ENCODE measurements around the gene TTBK2.
A peak's percentile ranks its signal among the peaks of the same experiment; 100 is the strongest.

The TTBK2 gene

DNA sequence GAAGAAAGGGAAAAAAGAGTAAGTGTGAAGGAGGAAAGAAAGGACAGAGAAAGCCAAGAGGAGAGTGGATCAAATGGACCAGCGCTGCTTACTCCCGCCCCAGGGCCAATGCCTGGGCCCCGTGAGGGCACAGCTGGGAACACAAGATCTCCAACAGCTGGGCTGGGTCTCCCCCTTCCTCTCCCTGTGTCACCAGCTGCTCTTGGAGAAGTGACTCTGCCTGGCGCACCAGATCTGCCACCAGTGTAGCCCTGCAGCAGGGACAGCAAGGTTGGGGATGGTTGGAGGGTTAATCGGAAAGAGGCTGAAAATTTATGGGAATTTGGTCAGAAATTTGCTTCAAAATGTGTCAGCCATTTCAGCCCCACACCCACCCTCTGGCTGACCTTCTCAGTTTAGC lies 192.0 kb downstream of the TTBK2 start:
- DNase-seq (ENCODE audit: low read depth in 3 of 3): no peak

DNA sequence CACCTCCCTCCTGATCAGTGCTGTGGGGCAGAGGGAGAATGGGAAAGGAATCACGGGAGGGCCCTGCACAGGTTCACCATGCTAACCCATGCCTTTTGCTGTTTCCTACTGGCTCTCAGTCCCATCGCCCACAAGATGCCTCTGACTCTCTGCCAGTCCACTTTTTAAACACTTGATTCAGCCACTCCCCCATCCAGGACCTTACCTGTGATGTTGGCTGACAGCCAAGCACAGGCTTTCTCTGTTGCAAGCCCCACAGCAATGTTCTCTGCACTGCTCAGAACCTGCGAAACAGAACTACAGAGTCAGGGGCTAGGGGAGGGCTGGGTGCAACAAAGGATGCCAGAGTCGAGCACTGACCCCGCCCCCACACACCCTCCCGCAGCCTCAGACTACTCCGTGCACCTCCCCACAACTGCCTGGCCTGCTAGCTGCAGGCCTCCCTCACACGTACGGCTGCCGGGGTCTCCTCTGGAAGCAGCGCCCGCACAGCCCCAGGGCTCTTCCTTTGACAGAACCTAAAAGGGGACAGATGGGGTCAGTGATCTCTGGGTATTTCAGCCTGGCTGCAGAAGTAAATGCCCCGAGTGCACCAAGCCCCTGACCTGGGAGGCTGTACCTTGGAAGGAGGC lies 192.7 kb downstream of the TTBK2 start:
- no peak for DNase-seq (ENCODE audit: low read depth in 3 of 3)

DNA sequence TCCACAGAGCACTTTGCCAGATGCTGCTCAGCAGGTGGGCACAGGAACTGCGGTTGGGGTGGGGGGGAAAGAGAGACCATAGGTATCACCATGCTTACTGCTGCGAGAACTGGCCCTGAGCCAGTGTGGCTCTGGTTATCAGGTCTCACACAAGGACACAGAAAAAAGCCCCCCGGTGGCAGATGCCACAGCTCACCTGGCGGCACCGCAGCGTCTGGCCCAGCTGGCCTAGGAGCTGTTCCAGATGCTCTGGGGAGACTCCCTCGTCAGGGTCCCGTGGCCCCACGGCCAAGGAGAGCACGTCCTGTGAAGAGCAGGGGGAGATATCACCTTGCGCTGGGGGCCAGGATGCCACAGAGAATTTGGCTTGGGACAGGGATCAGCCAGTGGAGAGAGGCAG lies 194.5 kb downstream of the TTBK2 start:
- DNase-seq (ENCODE audit: low read depth in 3 of 3): no peak

DNA sequence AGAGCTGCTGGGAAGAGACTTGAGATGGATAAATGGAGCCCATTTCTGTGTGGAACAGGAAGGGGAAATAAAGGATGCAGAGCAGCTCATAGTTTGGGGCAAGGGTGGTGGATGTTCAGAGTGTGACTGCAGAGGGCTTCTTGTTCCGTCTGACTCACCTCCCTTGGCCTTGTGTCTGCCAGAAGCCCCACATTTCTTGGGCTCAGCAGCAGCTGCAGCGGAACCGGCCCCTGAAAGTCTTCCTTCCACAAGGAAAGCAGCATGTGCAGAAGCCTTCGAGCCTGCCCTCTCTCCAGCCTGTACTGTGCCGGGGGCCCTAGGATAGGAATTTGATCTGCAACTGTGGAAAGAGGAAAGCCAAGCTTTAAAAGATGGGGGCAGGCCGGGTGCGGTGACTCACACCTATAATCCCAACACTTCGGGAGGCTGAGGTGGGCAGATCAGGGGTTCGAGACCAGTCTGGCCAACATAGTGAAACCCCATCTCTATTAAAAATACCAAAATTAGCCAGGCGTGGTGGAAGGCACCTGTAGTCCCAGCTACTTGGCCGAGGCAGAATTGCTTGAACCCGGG lies 195.2 kb downstream of the TTBK2 start:
- no peak for DNase-seq (ENCODE audit: low read depth in 3 of 3)

DNA sequence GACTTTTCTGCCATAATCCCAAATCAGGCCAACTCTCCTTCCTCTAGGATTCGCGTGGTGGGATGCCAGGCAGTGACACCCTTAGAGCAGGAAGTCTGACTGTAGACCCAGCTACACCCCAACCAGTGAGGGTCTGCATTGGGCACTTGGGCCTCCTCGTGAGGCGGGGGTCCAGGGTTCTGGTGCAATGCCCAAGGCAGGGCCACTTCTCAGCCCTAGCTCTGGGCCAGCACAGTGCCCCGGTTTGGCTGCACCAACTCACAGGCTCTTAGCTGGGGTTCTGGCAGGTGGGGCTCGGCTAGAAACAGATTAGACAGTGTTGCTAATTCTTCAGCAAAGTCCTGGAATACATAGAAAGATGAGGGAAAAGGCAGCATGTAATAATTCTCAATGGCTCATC lies 196.3 kb downstream of the TTBK2 start:
- no peak for DNase-seq (ENCODE audit: low read depth in 3 of 3)

DNA sequence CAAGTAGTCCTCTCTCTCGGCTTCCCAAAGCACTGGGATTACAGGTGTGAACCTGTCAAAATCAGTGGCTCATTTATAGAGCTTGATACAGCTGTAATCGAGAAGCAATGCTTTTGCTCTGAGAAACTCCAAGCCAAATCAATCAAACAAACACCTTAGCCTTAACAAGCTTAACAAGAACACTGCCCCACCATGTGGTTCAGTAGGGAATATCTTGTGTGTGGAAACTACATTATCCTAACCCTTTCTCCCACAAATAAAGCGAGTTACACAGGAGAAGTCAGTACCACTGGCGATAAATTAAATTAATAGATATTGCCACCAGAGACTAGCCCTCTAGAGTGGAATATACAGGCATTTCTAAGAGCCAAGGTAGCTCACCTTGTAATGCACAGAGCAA lies 197.5 kb downstream of the TTBK2 start:
- DNase-seq (ENCODE audit: low read depth in 3 of 3): no peak

DNA sequence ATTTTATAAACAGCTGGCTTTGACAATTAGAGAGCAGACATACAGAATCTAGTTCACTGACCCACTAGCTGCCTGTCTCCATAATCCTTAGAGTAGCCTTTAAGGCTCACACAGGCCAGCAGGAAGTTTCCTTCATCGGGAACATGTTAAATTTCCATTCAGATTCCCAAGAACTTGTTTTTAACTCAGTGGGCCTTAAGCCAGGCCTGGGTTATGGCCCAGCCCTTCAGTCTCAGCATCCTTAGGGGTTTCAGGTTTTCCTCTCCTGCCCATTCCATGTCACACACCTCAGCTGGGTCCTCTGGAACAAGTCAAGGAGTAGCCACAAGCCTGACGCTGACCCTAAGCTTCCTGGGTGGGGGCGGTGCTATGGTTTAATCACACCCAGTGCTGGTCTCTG lies 198.7 kb downstream of the TTBK2 start:
- no peak for DNase-seq (ENCODE audit: low read depth in 3 of 3)

DNA sequence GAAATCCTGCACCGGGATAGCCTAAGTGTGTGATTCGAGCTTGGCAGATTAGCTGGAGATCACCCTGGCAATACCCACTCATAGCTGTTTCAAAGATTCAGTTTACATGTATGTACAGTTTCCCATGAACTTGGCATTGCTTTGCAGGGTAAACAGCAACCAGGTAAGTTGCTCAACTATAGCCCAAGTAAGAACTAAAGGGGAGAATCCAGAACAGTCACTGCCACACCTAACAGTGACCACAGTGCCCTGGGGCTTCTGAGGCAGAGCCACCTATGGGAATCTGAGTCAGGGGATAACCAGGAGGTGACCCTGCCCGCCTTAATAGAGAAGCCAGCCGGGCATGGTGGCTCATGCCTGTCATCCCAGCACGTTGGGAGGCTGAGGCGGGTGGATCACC lies 199.6 kb downstream of the TTBK2 start:
- DNase-seq (ENCODE audit: low read depth in 3 of 3): no peak

DNA sequence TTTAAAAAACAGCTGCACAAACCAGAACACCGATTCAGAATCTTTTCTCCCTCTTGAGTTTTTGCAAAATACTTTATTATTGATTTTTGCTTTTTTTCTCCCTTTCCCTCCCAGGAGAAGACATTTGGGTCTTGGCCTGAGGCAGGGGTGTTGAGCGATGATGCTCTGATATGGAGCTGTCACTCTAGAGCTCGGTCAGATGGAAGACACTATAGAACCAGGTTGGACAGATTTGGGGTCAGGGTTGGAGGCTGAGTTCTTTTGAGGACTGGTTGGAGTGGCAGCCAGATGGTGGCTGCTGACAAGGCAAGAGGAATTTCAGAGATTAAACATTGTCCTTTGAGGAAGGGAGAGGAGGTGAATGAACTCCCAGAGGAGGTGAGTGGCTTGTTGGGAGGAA lies 200.5 kb downstream of the TTBK2 start:
- DNase-seq (ENCODE audit: low read depth in 3 of 3): no peak

DNA sequence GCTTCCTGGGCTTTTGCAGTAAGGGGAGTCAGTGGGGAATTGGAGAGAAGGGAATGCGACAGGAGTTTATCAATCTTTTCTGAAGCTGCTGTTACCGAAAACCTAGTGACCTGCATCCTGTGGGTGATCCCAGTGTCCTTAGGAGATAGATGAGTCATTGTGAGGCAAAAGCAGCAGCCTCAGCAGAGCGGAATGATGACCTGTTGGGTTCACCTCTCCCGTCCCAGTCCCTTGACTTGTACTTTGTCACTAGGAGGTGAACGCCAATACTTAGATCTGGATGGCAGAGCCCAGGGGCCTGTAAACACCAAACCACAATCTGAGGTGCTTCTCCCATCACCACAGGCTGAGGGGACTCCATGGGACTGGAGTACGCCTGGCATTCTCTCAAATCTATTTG lies 201.5 kb downstream of the TTBK2 start:
- DNase-seq (ENCODE audit: low read depth in 3 of 3): no peak

DNA sequence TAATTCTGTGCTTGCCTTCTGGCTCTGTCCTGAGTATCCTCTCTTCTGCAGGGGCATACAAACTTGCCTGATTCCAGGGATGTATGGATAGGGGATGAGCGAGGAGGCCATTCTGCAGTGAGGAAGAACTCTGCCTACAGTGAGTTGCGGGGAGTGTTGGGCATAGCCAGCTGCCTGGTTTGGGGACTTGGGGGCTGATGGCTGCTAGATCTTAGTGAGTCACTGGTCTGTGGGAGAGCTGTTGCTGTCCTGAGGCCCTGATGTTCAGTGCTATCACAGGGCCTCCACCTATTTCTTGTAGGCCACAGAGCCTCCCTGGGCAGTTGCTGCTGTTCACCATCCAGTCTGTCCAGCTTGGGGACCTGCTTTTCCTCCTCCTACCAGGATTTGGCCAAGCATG lies 204.0 kb downstream of the TTBK2 start:
- DNase-seq (ENCODE audit: low read depth in 3 of 3): no peak

DNA sequence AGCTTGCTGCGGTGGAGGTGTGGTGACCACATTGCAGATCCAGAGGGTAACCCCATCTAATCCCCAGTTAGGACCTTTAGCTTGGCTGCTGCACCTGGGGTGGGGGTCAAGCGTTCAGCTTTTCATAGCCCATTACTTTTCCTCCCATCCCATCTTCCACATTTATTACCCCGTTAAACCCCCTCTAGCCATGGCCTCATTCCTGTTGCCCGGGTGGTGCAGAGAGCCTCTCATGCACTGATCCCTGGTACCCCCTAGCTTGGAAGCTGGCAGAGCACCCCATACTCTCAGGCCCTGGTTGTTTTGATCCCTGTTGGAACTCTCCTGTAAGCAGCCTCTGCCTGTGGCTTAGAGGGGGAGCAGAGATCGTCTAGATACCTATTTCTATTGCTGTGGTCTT lies 204.5 kb downstream of the TTBK2 start:
- no peak for DNase-seq (ENCODE audit: low read depth in 3 of 3)

DNA sequence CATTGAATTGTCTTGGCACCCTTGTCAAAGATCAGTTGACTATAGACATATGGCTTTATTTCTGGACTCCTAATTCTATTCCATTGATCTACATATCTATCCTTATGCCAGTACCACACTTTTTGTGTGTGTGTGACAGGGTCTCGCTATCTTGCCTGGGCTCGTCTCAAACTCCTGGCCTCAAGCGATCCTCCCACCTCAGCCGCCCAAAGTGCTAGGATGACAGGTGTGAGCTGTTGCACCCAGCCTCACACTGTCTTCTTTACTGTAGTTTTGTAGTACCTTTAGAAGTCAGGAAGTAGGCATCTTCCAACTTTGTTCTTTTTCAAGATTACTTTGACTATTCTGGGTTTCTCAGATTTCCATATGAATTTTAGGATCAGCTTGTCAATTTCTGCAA lies 208.0 kb downstream of the TTBK2 start:
- DNase-seq (ENCODE audit: low read depth in 3 of 3): no peak

DNA sequence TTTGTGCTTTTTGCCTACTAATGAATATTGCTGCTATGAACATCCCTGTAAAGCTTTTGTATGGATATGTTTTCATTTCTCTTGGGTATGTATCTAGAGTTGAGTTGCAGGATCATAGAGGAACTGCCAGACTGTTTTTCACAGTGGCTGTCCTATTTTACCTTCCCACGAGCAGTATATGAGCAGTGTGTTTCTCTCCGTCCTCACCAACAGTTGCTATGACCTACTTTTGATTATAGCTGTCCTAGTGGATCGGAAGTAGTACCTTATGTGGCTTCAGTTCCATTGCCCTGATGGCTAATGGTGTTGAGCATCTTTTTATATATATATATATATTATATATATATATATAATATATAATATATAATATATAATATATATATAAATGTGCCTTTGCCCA lies 208.8 kb downstream of the TTBK2 start:
- DNase-seq (ENCODE audit: low read depth in 3 of 3): no peak

DNA sequence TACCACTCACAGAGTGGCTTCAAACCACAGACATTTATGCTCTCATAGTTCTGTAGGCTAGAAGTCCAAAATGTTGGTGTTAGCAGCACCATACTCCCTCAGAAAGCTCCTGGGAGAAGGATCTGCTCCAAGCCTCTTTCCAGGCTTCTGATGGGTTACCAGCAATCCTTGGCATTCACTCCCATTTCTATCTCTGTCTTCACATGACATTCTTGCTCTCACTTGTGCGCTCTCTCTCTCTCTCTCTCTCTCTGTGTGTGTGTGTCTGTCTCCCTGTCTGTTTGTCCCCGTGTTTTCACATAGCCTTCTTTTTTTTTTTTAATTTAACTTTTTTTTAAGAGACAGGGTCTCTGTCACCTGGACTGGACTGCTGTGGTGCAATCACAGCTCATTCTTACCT lies 209.9 kb downstream of the TTBK2 start:
- no peak for DNase-seq (ENCODE audit: low read depth in 3 of 3)

DNA sequence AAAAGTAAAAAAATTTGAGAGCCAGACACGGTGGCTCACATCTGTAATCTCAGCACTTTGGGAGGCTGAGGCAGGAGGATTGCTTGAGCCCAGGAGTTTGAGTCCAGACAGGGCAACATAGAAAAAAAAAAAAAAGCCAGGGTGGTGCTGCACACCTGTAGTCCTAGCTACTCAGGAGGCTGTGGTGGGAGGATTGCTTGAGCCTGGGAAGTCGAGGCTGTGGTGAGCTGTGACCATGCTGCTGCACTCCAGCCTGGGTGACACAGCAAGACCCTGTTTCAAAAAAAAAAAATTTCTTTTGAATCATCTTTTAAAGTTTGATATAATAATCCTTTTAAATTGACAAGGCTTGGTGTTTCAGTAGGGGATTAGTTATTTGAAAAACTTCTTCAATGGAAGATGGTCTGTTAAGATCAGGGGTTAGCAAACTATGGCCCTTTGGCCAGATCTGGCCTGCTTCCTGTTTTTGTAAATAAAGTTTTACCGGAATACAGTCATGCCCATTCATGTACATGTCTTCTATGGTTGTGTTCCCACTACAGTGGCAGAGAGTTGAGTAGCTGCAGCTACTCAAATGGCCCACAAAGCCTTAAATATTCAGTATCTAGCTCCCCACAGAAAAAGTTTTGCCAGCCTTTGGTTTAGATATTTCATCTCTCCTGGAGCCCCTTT lies 212.6 kb downstream of the TTBK2 start:
- DNase-seq (ENCODE audit: low read depth in 3 of 3): no peak

DNA sequence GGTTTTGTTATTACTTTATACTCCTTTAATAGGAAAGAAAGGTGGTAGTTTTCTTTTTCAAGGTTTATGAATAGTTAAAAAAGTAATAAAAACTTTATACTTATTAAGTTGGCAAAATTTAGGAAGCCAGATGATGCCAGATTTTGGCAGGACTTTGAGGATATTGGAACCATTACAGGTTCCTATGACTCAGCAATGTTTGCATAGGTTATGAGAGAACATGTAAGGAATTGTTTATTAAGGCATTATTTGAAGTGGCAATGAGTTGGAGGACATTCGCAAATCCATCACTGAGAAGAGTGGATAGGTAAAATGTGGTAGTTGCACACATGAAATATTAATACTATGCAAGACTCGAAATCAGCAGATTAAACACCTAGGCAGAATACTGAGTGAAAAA lies 213.5 kb downstream of the TTBK2 start:
- DNase-seq (ENCODE audit: low read depth in 3 of 3): no peak

DNA sequence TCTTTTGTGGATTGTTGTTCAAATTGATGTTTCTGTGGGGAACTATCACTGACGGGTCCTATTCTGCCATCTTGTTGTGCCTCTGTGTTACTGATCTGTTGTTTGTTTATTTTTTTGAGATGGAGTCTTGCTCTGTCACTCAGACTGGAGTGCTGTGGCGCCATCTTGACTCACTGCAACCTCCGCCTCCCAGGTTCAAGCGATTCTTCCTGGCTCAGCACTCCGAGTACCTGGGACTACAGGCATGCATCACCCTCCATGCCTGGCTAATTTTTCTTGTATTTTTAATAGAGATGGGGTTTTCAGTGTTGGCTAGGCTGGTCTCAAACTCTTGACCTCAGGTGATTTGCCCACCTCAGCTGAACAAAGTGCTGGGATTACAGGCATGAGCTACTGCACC lies 215.2 kb downstream of the TTBK2 start:
- DNase-seq (ENCODE audit: low read depth in 3 of 3): no peak

DNA sequence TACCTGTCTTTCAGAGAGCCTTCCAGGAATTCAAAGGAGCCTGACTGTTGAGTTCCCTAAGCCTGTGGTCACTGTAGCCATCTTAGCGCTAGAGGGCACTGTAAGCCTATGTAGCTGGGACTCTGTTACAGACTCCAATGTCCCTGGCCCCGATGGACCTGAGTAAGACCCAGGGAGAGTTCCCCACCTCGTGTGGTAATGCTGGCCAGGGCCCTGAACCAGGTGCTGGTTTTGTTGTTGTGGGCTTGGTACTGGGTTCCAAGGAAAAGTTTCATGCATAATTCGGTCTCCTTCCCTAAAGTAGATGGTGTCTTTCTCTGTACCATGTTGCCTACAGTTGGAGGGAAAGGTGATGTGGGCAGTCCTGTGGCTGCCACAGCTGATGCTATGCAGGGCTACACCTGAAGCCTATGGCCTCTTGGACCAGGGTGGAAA lies 216.1 kb downstream of the TTBK2 start:
- DNase-seq (ENCODE audit: low read depth in 3 of 3): peak; percentile 22 to 49 (median 34)

DNA sequence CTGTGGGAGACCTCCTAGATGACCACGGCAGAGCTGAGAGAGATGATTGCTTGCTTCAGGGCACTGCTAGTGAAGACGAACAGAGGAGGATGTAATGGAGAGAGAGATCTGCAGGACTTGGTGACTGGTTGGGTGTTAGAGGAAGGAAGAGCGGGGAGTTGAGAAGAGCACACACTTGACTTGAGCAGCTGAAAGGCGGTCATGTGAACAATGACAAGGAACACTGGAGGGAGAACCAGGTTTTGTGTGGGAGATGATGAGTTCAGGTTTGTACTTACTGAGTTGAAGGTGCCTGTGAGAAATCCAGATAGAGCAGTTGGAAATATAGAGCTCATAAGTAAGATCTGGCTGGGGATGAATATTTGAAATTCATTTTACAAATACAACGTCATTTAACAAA lies 224.0 kb downstream of the TTBK2 start:
- DNase-seq (ENCODE audit: low read depth in 3 of 3): no peak

DNA sequence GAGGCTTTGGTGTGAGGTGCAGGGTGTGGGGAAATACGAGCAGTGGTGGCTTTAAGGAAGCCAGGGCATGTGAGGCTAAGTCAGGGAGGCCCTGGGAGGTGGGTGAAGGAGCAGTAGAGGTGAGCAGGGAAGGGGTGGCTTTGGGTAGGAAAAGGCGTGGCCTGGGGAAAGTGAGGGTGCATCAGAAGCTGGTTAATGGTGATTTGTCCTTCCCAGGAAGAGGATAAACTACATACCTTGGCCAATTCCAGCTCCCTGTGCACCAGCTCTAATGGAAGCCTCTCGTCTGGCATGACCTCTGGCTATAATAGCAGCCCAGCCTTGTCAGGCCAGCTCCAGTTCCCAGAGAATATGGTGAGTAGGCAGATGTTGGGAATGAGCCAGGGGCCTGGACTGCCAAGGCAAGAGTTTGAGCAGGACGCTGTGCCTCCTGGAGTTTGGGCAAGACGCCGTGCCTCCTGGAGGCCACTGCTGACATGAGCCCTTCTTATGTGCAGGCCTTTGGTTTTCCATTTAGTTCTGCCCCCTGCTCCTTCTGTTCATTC lies 225.0 kb downstream of the TTBK2 start:
- DNase-seq (ENCODE audit: low read depth in 3 of 3): no peak

DNA sequence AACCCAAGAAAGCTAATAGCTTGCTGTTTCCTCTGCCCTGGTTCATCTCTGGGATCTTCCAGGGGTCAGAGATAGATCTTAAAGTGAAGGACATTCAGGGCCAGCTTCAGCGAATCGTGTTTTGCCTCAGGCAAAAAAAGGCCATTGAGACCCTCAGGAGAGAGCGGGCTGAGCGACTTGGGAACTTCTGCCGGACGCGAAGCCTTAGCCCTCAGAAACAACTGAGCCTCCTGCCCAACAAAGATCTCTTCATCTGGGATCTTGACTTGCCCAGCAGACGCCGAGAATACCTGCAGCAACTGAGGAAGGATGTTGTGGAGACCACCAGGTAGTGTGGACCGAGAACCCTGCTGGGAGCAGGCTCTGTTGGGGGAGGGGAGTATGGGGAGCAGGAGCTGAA lies 226.2 kb downstream of the TTBK2 start:
- no peak for DNase-seq (ENCODE audit: low read depth in 3 of 3)

DNA sequence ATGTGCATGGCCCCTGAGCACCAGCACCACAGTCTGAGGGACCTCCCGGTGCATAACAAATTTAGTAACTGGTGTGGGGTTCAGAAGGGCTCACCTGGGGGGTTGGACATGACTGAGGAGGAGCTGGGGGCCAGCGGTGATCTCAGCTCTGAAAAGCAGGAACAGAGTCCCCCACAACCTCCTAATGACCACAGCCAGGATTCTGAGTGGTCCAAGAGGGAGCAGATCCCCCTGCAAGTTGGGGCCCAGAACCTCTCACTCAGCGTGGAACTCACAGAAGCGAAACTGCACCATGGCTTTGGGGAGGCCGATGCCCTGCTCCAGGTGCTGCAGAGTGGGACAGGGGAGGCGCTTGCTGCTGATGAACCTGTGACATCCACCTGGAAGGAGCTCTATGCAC lies 226.6 kb downstream of the TTBK2 start:
- DNase-seq (ENCODE audit: low read depth in 3 of 3): no peak
